GM12873 (cell line): ENCODE results near the gene KCNG2.

ENCODE experiments used
- TF ChIP-seq, protein P1 (sequence below): IDR thresholded peaks from 2 replicates; pipeline ENCODE4 v1.5.1; 2012; ENCODE audit warnings: low read depth, mild to moderate bottlenecking, moderate library complexity, low read length, control low read depth; ENCODE audit not compliant: insufficient read depth; ENCODE audit errors: missing control alignments

Gene KCNG2

GRCh38 chr18:79800371-79801180 is 2.8 kb downstream of the KCNG2 start:
- TF ChIP-seq, protein P1, sequence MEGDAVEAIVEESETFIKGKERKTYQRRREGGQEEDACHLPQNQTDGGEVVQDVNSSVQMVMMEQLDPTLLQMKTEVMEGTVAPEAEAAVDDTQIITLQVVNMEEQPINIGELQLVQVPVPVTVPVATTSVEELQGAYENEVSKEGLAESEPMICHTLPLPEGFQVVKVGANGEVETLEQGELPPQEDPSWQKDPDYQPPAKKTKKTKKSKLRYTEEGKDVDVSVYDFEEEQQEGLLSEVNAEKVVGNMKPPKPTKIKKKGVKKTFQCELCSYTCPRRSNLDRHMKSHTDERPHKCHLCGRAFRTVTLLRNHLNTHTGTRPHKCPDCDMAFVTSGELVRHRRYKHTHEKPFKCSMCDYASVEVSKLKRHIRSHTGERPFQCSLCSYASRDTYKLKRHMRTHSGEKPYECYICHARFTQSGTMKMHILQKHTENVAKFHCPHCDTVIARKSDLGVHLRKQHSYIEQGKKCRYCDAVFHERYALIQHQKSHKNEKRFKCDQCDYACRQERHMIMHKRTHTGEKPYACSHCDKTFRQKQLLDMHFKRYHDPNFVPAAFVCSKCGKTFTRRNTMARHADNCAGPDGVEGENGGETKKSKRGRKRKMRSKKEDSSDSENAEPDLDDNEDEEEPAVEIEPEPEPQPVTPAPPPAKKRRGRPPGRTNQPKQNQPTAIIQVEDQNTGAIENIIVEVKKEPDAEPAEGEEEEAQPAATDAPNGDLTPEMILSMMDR: no peak

GRCh38 chr18:79801217-79801616 is 3.5 kb downstream of the KCNG2 start:
- TF ChIP-seq, protein P1: no peak

GRCh38 chr18:79801641-79802040 is 3.9 kb downstream of the KCNG2 start:
- TF ChIP-seq, protein P1: no peak

GRCh38 chr18:79802298-79802697 is 4.6 kb downstream of the KCNG2 start:
- TF ChIP-seq, protein P1: no peak

DNA sequence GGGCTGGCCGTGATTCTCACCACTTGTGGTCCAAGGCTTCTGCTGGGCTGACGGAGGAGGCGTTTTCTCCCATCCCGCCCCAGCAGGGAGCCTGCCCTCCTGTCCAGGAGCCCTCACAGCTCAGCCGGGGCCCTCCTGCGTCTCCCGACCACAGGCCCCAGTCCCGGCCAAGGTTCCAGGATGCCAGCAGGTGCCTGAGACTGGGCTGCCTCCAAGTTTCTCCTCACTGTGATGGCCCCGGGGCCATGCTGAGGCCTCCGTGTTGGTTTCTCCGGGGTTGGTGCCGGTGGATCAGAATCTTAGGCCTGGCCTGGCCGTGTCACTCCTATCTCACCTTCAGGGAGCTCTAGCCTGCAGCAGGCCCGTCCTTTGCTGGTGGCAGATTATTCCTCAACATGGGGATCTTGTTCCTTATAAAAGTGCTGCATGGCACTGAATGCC is 5.9 kb downstream of the KCNG2 start:
- TF ChIP-seq, protein P1: no peak

DNA sequence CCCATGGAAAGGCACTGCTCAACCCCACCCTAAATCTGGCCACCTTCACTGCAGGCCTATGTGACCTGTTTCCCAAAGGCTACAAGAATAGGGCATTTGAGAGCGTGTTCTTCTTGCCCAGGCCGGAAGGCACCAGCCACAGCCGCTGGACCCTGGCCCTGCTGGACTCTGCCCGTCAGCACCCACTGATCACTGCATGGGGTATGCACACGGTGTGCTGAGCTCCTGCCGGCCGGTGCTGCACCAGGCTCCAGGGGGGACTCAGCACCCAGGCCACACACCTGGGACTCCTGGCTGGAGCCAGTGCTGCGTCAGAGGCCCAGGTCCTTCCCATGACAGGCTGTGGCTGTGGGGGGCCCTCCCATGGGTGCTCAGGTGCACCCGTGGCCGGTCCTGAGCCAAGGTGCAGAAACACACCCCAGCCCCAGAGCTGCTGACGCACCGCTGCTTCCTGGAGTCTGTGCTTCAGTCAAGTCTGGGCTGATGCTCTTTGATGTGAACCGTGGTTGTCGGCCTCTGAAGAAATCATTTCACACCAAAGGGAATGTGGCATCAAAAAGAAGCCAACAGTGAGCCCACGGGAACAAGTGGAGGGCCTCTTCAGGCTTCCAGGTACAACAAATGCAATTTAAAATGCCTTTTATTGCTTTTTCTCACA is 6.5 kb downstream of the KCNG2 start:
- TF ChIP-seq, protein P1: no peak

GRCh38 chr18:79805211-79805887 is 7.6 kb downstream of the KCNG2 start:
- TF ChIP-seq, protein P1: no peak
